ENCODE data around the gene SNTG2. TPM values are rescaled to one million over a fixed set of nuclear protein-coding genes. Genes with fewer than 3 reads are reported as not detected.

The SNTG2 gene
- total and polyA plus RNA-seq, 2 donors (not counting 3 experiments of a cell fraction or from before 2014, with no cell fraction given), result not detected

GRCh38 chr2:1051075-1051474 lies 100.4 kb downstream of the SNTG2 start:
- Histone ChIP-seq H3K27ac (ENCODE audit: insufficient read depth, low read depth, low read length) (no peak overlapping the region), H3K9ac (replicated peaks; ENCODE audit: extremely low read depth, insufficient read depth, low read length) (no peak overlapping the region), H3K27me3 (ENCODE audit: control insufficient read depth in 2 of 2, insufficient read depth in 2 of 2, low read length in 2 of 2) (no peaks in the 10 kb centered on the region), H3K4me1 (ENCODE audit: control insufficient read depth, extremely low read depth, insufficient read depth, low read length) (no peaks in the 10 kb centered on the region), H3K36me3 (ENCODE audit: control insufficient read depth in 2 of 2, extremely low read depth in 1 of 2, insufficient read depth in 2 of 2, low read length in 2 of 2) (no peaks in the 10 kb centered on the region), H4K20me1 (replicated peaks; ENCODE audit: control insufficient read depth, extremely low read depth, insufficient read depth, low read length) (no peaks in the 10 kb centered on the region), H2AFZ (ENCODE audit: low read depth, low read length) (no peak overlapping the region), H3K79me2 (ENCODE audit: control insufficient read depth, insufficient read depth, low read length) (no peaks in the 10 kb centered on the region), H3K9me1 (replicated peaks; ENCODE audit: control insufficient read depth, extremely low read depth, insufficient read depth, low read length) (no peaks in the 10 kb centered on the region), H3K4me2 (ENCODE audit: insufficient read depth, low read length) (no peak overlapping the region), H3K4me3 (replicated peaks in 1 of 3; ENCODE audit: insufficient read depth in 1 of 3, low read depth in 1 of 3, low read length in 3 of 3) (no peak overlapping the region), H3K9me3 (replicated peaks; ENCODE audit: control insufficient read depth, insufficient read depth, low read length) (peaks cover 9% of the 10 kb centered on the region)
- dilution Hi-C loops (cut with MboI; ENCODE audit: extremely low pct_ligation_motif_present, low sequenced_read_pairs), result no loop called here
- no peak for TF ChIP-seq MYC (IDR thresholded peaks at IDR 0.05; ENCODE audit: low read depth, low read length)
- no peak for TF ChIP-seq MAX (IDR thresholded peaks at IDR 0.05; ENCODE audit: insufficient read depth, insufficient read length)
- no peak for TF ChIP-seq JUN (IDR thresholded peaks at IDR 0.05; ENCODE audit: borderline replicate concordance, insufficient read depth, insufficient read length, low read depth)
- no peak for TF ChIP-seq GATA2 (IDR thresholded peaks at IDR 0.05; ENCODE audit: insufficient read depth, insufficient read length, low read depth, low read length)
- TF ChIP-seq, protein P1, sequence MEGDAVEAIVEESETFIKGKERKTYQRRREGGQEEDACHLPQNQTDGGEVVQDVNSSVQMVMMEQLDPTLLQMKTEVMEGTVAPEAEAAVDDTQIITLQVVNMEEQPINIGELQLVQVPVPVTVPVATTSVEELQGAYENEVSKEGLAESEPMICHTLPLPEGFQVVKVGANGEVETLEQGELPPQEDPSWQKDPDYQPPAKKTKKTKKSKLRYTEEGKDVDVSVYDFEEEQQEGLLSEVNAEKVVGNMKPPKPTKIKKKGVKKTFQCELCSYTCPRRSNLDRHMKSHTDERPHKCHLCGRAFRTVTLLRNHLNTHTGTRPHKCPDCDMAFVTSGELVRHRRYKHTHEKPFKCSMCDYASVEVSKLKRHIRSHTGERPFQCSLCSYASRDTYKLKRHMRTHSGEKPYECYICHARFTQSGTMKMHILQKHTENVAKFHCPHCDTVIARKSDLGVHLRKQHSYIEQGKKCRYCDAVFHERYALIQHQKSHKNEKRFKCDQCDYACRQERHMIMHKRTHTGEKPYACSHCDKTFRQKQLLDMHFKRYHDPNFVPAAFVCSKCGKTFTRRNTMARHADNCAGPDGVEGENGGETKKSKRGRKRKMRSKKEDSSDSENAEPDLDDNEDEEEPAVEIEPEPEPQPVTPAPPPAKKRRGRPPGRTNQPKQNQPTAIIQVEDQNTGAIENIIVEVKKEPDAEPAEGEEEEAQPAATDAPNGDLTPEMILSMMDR (IDR thresholded peaks at IDR 0.05; ENCODE audit: extremely low read depth in 1 of 2, insufficient read depth in 1 of 2, low read depth in 1 of 2, low read length in 2 of 2), result no peak
- no peak for TF ChIP-seq EZH2 (IDR thresholded peaks at IDR 0.05; ENCODE audit: borderline replicate concordance, low read depth, low read length, severe bottlenecking)
- TF ChIP-seq POLR2A (IDR thresholded peaks at IDR 0.05; ENCODE audit: low read depth, low read length), result no peak
- TF ChIP-seq POLR2AphosphoS5 (IDR thresholded peaks at IDR 0.05; ENCODE audit: insufficient read depth, low read depth, low read length), result no peak
- TF ChIP-seq FOS (IDR thresholded peaks at IDR 0.05; ENCODE audit: borderline replicate concordance, insufficient read depth, low read length), result no peak
- POLR2A ChIA-PET, result no interaction called here
- BruUV-seq (replicated peaks), result no TSS peak
- intact Hi-C loops (cut with micrococcal nuclease), result no loop called here
- CTCF ChIA-PET, result no interaction called here
- FAIRE-seq (no peak), DNase-seq (ENCODE audit: low read depth, low spot score) (no peak)
